ENCODE measurements around the gene CPNE9. TPM values are rescaled to one million over a fixed set of nuclear protein-coding genes. Genes with fewer than 3 reads are reported as not detected.

Gene CPNE9, protein sequence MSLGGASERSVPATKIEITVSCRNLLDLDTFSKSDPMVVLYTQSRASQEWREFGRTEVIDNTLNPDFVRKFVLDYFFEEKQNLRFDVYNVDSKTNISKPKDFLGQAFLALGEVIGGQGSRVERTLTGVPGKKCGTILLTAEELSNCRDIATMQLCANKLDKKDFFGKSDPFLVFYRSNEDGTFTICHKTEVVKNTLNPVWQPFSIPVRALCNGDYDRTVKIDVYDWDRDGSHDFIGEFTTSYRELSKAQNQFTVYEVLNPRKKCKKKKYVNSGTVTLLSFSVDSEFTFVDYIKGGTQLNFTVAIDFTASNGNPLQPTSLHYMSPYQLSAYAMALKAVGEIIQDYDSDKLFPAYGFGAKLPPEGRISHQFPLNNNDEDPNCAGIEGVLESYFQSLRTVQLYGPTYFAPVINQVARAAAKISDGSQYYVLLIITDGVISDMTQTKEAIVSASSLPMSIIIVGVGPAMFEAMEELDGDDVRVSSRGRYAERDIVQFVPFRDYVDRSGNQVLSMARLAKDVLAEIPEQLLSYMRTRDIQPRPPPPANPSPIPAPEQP
- polyA plus RNA-seq: under 1 TPM in 1 of 2 donors, not detected in 1; 0.05 TPM

DNA sequence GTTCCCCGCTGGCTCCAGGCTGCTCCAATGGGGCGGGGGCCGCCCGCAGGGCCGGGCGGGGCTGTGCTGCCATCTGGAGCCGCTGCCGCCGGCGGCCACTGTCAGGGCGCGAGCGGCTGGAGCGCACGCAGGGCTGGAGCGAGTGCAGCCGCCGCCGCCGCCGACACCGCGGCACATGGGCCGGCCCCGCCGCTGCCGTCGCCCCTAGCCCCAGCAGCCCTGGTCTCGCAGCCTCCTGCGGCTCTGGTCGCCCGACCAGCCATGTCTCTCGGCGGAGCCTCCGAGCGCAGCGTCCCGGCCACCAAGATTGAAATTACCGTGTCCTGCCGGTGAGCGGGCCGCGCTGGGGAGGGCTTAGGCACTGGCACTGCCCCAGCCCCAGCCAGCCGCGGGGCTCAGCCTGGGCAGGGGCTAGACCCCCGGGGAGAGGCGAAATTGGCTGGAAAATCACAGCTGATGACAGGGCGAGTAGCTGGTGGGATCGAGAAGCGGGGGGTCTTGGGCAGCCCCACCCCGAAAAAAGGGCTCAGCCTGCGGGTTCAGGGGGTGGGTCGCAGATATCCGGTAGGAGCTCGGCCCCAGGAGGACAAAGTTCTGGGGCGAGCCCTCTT, at the start of gene CPNE9:
CPNE9 (plus strand) TSS at position 98 of the 611 bp plus-strand sequence; CDS start at position 262, 164 bp downstream.
- H3K4me3 ChIP-seq (ENCODE audit: low read depth in 1 of 2, low read length in 2 of 2): peak within 1 kb of the TSS; percentile 23
- H3K4me1 ChIP-seq (ENCODE audit: control insufficient read depth in 2 of 2, insufficient read depth in 2 of 2, low read length in 1 of 2): peaks cover 4 to 6% of the 10 kb centered on the region in 2 donors
- peaks cover 0 to 8% of the 10 kb centered on the region in 2 donors for H3K36me3 ChIP-seq (ENCODE audit: control insufficient read depth in 2 of 2, insufficient read depth in 2 of 2, low read length in 1 of 2)
- WGBS, 2 donors: 2 to 4% methylated on average over 34 to 56 of the region's 56 CpGs
- no peaks in the 10 kb centered on the region for H3K27me3 ChIP-seq (ENCODE audit: control insufficient read depth in 1 of 2, insufficient read depth in 2 of 2, low read length in 2 of 2)
- H3K9me3 ChIP-seq (ENCODE audit: control insufficient read depth in 2 of 2, insufficient read depth in 1 of 2, low read depth in 1 of 2, low read length in 1 of 2): no peaks in the 10 kb centered on the region
- H3K27ac ChIP-seq (ENCODE audit: low read depth in 2 of 2, low read length in 1 of 2): no peak within 1 kb of the TSS

DNA sequence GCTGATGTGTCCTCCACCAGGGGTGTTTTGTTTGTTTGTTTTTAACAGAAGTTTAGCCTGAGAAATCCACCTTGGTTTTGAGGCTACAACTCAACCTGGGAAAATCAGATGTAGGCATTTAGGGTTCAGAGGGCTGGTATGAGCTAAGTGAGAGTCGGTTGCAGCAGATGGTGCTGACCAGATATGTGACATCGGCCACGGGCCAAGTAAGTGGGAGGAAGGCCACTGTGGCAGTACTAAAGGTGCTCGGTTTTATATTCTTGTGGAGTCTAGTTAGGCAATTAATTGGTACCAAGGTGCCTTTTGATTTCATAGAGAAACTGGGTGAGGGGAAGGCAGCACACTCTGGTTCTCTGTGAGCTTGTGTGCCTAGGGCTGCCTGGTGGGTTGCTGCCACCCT, 43.8 kb upstream of the CPNE9 start:
- Histone ChIP-seq H3K4me1 (ENCODE audit: control insufficient read depth in 2 of 2, insufficient read depth in 2 of 2, low read length in 1 of 2) (no peaks in the 10 kb centered on the region), H3K27ac (ENCODE audit: low read depth in 2 of 2, low read length in 1 of 2) (no peak overlapping the region), H3K9me3 (ENCODE audit: control insufficient read depth in 2 of 2, insufficient read depth in 1 of 2, low read depth in 1 of 2, low read length in 1 of 2) (no peaks in the 10 kb centered on the region), H3K36me3 (ENCODE audit: control insufficient read depth in 2 of 2, insufficient read depth in 2 of 2, low read length in 1 of 2) (peaks cover 5 to 23% of the 10 kb centered on the region in 2 donors), H3K27me3 (ENCODE audit: control insufficient read depth in 1 of 2, insufficient read depth in 2 of 2, low read length in 2 of 2) (no peaks in the 10 kb centered on the region), H3K4me3 (ENCODE audit: low read depth in 1 of 2, low read length in 2 of 2) (no peak overlapping the region)
- WGBS, 2 donors: 94 to 98% methylated on average over 4 of the region's 4 CpGs

DNA sequence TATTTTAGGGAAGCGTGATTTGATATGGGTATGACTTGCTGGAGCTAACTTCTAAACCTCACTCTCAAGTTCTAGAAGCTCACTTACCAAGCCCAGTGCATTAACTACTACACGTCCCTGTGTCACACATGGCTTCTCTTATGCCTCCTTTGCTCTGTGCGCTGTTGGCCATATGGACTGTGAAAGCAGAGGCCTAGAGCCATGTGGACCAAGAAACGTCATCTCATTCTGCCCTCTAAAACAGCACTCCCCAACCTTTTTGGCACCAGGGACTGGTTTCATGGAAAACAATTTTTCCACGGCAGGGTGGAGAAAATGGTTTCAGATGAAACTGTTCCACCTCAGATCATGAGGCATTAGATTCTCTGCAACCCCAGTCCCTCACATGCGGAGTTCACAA, 42.7 kb upstream of the CPNE9 start:
- H3K4me1 ChIP-seq (ENCODE audit: control insufficient read depth in 2 of 2, insufficient read depth in 2 of 2, low read length in 1 of 2): no peaks in the 10 kb centered on the region
- peaks cover 3 to 21% of the 10 kb centered on the region in 2 donors for H3K36me3 ChIP-seq (ENCODE audit: control insufficient read depth in 2 of 2, insufficient read depth in 2 of 2, low read length in 1 of 2)
- no peak overlapping the region for H3K4me3 ChIP-seq (ENCODE audit: low read depth in 1 of 2, low read length in 2 of 2)
- 86 to 93% methylated on average over 6 of the region's 6 CpGs for WGBS, 2 donors
- H3K27me3 ChIP-seq (ENCODE audit: control insufficient read depth in 1 of 2, insufficient read depth in 2 of 2, low read length in 2 of 2): no peaks in the 10 kb centered on the region
- H3K9me3 ChIP-seq (ENCODE audit: control insufficient read depth in 2 of 2, insufficient read depth in 1 of 2, low read depth in 1 of 2, low read length in 1 of 2): no peaks in the 10 kb centered on the region
- no peak overlapping the region for H3K27ac ChIP-seq (ENCODE audit: low read depth in 2 of 2, low read length in 1 of 2)

DNA sequence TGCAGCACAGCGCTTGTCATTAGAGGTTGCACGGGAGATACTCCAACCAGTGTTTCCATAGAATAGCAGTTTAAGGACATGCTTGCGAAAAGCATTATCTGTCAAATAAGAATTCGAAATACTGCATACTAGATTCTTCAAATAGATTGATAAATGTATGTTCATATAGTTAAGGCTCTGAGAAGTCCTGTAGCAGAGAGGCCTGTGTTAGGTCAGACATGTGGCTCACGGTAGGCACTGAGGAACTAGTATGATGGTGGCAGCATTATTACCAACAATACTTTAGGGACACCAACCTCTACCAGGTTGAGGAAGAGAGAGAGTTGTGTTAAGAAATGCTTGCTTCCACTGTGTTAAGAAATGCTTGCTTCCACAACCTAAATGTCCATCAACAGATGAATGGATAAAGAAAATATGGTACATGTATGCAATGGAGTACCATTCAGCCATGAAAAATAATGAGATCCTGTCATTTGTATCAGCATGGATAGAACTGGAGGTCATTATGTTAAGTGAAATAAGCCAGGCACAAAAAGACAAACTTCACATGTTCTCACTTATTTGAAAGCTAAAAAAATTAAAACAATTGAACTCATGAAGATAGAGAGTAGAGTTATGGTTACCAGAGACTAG, 39.4 kb upstream of the CPNE9 start:
- Histone ChIP-seq H3K4me1 (ENCODE audit: control insufficient read depth in 2 of 2, insufficient read depth in 2 of 2, low read length in 1 of 2) (no peaks in the 10 kb centered on the region), H3K27ac (ENCODE audit: low read depth in 2 of 2, low read length in 1 of 2) (no peak overlapping the region), H3K27me3 (ENCODE audit: control insufficient read depth in 1 of 2, insufficient read depth in 2 of 2, low read length in 2 of 2) (no peaks in the 10 kb centered on the region), H3K4me3 (ENCODE audit: low read depth in 1 of 2, low read length in 2 of 2) (no peak overlapping the region), H3K36me3 (ENCODE audit: control insufficient read depth in 2 of 2, insufficient read depth in 2 of 2, low read length in 1 of 2) (peaks cover 22 to 32% of the 10 kb centered on the region in 2 donors), H3K9me3 (ENCODE audit: control insufficient read depth in 2 of 2, insufficient read depth in 1 of 2, low read depth in 1 of 2, low read length in 1 of 2) (no peaks in the 10 kb centered on the region)
- 97 to 99% methylated on average over 5 of the region's 5 CpGs for WGBS, 2 donors

DNA sequence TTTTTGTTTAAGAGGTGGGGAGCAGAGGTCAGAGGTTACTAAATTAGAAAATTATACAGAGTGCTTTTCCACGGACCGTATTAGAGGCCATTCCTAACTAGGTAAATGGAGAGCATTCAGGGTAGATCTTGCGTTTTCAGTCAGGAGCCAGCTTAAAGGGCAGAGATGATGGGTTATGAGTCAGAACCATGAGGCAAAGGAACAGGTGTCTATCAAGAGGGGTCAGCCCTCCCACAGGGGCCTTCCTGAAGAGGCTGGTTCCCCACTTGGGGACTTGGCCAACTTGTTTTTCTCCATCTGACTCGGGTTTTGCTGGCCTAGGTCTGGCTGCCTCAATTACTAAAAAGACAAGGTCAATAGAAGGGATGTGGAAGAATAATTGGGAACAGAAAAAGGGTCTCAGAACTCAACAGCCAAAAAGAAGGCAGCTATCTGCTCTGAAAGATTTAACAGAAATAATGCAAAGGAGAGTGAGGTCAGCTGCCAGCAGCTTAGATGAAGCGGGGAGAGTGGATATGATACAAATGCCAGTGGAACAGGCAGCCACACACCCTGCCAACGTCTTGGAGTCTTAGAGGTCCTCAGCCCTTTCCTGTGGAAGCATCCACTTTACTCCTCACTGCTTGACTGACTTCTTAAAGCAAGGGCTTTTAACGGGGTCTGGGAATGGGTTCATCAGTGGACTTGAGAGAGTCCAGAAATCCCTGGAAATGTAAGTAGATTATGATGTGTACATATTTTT, 36.8 kb upstream of the CPNE9 start:
- no peaks in the 10 kb centered on the region for H3K9me3 ChIP-seq (ENCODE audit: control insufficient read depth in 2 of 2, insufficient read depth in 1 of 2, low read depth in 1 of 2, low read length in 1 of 2)
- H3K27me3 ChIP-seq (ENCODE audit: control insufficient read depth in 1 of 2, insufficient read depth in 2 of 2, low read length in 2 of 2): no peaks in the 10 kb centered on the region
- WGBS, 2 donors: 81 to 83% methylated on average over 7 of the region's 7 CpGs
- no peaks in the 10 kb centered on the region for H3K4me1 ChIP-seq (ENCODE audit: control insufficient read depth in 2 of 2, insufficient read depth in 2 of 2, low read length in 1 of 2)
- no peak overlapping the region for H3K27ac ChIP-seq (ENCODE audit: low read depth in 2 of 2, low read length in 1 of 2)
- H3K4me3 ChIP-seq (ENCODE audit: low read depth in 1 of 2, low read length in 2 of 2): no peak overlapping the region
- H3K36me3 ChIP-seq (ENCODE audit: control insufficient read depth in 2 of 2, insufficient read depth in 2 of 2, low read length in 1 of 2): peaks cover 23 to 37% of the 10 kb centered on the region in 2 donors

DNA sequence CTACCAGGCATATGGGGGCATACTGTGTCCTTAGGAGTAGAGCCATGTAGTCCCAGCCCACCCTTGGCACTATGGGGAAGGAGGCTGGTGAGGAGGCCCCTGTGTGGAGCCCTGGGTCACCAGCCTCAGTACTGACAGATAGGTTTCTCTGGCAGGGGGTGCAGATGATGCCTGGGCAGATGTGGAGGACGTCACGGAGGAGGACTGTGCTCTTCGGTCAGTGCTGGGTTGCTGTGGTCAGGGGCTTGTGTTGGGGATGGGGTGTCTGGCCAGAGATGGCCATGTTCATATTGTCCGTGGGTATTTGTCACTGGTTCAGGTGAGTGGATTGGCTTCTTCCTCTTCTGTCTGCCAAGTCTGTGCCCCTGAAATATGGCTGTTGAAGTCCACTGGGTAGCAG, 34.4 kb upstream of the CPNE9 start:
- no peaks in the 10 kb centered on the region for H3K27me3 ChIP-seq (ENCODE audit: control insufficient read depth in 1 of 2, insufficient read depth in 2 of 2, low read length in 2 of 2)
- WGBS, 2 donors: 93 to 95% methylated on average over 4 of the region's 4 CpGs
- no peaks in the 10 kb centered on the region for H3K9me3 ChIP-seq (ENCODE audit: control insufficient read depth in 2 of 2, insufficient read depth in 1 of 2, low read depth in 1 of 2, low read length in 1 of 2)
- no peaks in the 10 kb centered on the region for H3K4me1 ChIP-seq (ENCODE audit: control insufficient read depth in 2 of 2, insufficient read depth in 2 of 2, low read length in 1 of 2)
- H3K4me3 ChIP-seq (ENCODE audit: low read depth in 1 of 2, low read length in 2 of 2): no peak overlapping the region
- H3K36me3 ChIP-seq (ENCODE audit: control insufficient read depth in 2 of 2, insufficient read depth in 2 of 2, low read length in 1 of 2): peaks cover 35 to 41% of the 10 kb centered on the region in 2 donors
- no peak overlapping the region for H3K27ac ChIP-seq (ENCODE audit: low read depth in 2 of 2, low read length in 1 of 2)

DNA sequence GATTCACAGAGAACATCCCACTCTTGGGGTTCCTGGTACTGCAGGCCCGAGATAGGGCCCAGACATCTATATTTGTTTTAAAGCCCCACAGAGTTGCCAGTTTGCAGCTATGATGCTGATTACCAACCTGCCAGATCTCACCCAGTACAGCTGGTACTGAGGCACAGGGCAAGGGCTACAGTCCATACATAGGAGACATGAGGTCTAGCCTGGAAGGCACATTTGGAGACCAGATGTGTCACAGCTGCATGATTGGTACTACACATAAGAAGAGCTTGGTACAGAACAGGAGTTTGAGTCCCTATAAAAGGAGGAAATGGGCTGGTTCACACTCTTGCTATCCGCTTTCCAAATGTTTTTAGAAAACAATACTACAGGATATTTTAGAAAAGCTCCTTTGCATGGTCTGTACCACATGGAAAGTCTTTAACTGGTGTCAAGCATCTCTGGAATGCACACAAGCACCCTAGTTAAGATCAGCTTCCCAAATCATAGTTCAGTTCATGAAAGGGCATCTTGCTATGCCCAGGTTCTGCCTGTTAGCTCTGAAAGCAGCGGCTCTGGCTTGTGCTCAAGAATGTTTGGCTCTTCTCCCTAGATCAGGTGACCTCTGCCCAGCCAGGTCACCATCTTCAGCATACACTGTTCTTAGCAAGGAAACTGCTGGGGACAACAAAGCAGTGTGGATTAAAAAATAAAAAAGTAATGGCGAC, 33.8 kb upstream of the CPNE9 start:
- WGBS, 2 donors: 69 to 70% methylated on average over 4 of the region's 4 CpGs
- Histone ChIP-seq H3K36me3 (ENCODE audit: control insufficient read depth in 2 of 2, insufficient read depth in 2 of 2, low read length in 1 of 2) (peaks cover 35 to 43% of the 10 kb centered on the region in 2 donors), H3K27ac (ENCODE audit: low read depth in 2 of 2, low read length in 1 of 2) (no peak overlapping the region), H3K4me1 (ENCODE audit: control insufficient read depth in 2 of 2, insufficient read depth in 2 of 2, low read length in 1 of 2) (no peaks in the 10 kb centered on the region), H3K9me3 (ENCODE audit: control insufficient read depth in 2 of 2, insufficient read depth in 1 of 2, low read depth in 1 of 2, low read length in 1 of 2) (no peaks in the 10 kb centered on the region), H3K27me3 (ENCODE audit: control insufficient read depth in 1 of 2, insufficient read depth in 2 of 2, low read length in 2 of 2) (no peaks in the 10 kb centered on the region), H3K4me3 (ENCODE audit: low read depth in 1 of 2, low read length in 2 of 2) (no peak overlapping the region)

DNA sequence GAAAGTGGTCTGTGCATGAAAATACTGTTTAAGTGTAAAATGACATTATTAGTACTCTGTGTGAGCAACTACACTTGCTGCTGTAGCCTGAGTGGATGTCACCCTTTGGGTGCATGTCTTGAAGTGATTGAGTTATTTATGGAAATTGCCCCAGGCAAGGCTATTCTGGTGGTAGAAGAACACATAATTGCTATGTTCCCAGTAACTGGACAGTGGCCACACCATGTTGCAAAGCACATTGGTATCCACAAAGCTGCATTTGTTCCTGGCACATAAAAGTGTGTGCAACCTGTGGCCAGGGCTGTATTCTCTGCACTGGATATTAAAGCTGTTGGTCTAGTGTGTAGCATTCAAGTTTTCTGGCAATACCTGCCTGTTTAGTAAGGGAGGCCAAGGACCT, 30.6 kb upstream of the CPNE9 start:
- H3K4me1 ChIP-seq (ENCODE audit: control insufficient read depth in 2 of 2, insufficient read depth in 2 of 2, low read length in 1 of 2): no peaks in the 10 kb centered on the region
- no peak overlapping the region for H3K27ac ChIP-seq (ENCODE audit: low read depth in 2 of 2, low read length in 1 of 2)
- H3K36me3 ChIP-seq (ENCODE audit: control insufficient read depth in 2 of 2, insufficient read depth in 2 of 2, low read length in 1 of 2): peaks cover 32 to 50% of the 10 kb centered on the region in 2 donors
- no peaks in the 10 kb centered on the region for H3K27me3 ChIP-seq (ENCODE audit: control insufficient read depth in 1 of 2, insufficient read depth in 2 of 2, low read length in 2 of 2)
- H3K4me3 ChIP-seq (ENCODE audit: low read depth in 1 of 2, low read length in 2 of 2): no peak overlapping the region
- no peaks in the 10 kb centered on the region for H3K9me3 ChIP-seq (ENCODE audit: control insufficient read depth in 2 of 2, insufficient read depth in 1 of 2, low read depth in 1 of 2, low read length in 1 of 2)
